OCI-LY3 (cell line): ENCODE data around the gene PDE4C.

Experiments used
- H2AFZ ChIP-seq: fragments of 200-600, 300-600 bp; shearing (Covaris generic); 2 replicates; pipeline ENCODE4 v1.6.0; 2014; ENCODE audit warnings: antibody characterized with exemption, low read depth, low read length
- H3K27ac ChIP-seq: fragments of 200-600, 300-600 bp; sonication (generic); 2 replicates; pipeline ENCODE4 v1.5.1; 2014; ENCODE audit warnings: mild to moderate bottlenecking, low read length, moderate library complexity, mixed read lengths
- H3K27me3 ChIP-seq: fragments of 200-600, 300-600 bp; sonication (generic); 2 replicates; pipeline ENCODE4 v1.6.1; 2014; ENCODE audit warnings: low read depth, low read length, mixed read lengths
- H3K36me3 ChIP-seq: fragments of 200-600, 300-600 bp; sonication (generic); replicated peaks from 2 replicates; pipeline ENCODE3; 2014; ENCODE audit warnings: low read depth, low read length, mixed read lengths
- H3K4me1 ChIP-seq: fragments of 300-600, 200-600 bp; sonication (generic); 2 replicates; pipeline ENCODE4 v1.6.1; 2014; ENCODE audit warnings: low read length, mixed read lengths
- H3K4me2 ChIP-seq: fragments of 200-600, 300-600 bp; sonication (generic); 2 replicates; pipeline ENCODE4 v1.6.1; 2014; ENCODE audit warnings: low read length, mixed read lengths
- H3K4me3 ChIP-seq: fragments of 300-600, 200-600 bp; sonication (generic); 2 replicates; pipeline ENCODE4 v1.5.1; 2014; ENCODE audit warnings: antibody characterized with exemption, mild to moderate bottlenecking, low read length, moderate library complexity
- H3K79me2 ChIP-seq: fragments of 300-600, 200-600 bp; shearing (Covaris generic); 2 replicates; pipeline ENCODE4 v1.6.1; 2014; ENCODE audit warnings: mild to moderate bottlenecking, low read length, mixed read lengths
- H3K9ac ChIP-seq: fragments of 300-600, 200-600 bp; shearing (Covaris generic); 2 replicates; pipeline ENCODE4 v1.6.0; 2014; ENCODE audit warnings: mild to moderate bottlenecking, low read length, moderate library complexity
- H3K9me3 ChIP-seq: fragments of 200-600, 300-600 bp; shearing (Covaris generic); 2 replicates; pipeline ENCODE4 v1.6.1; 2014; ENCODE audit warnings: low read length, mixed read lengths; ENCODE audit not compliant: insufficient read depth
- H4K20me1 ChIP-seq: fragments of 200-600, 300-600 bp; sonication (generic); 2 replicates; pipeline ENCODE4 v1.6.1; 2016; ENCODE audit warnings: low read length, mixed read lengths; ENCODE audit not compliant: insufficient read depth
- EZH2phosphoT487 ChIP-seq: fragments of 200-600 bp; shearing (Covaris generic); IDR thresholded peaks from 2 replicates; pipeline ENCODE4 v1.6.1; 2018; ENCODE audit warnings: antibody characterized with exemption, mixed run types, low read depth
- TF ChIP-seq, protein P1 (sequence below): fragments of 200-600, 300-600 bp; sonication (generic); IDR thresholded peaks from 2 replicates; pipeline ENCODE4 v1.5.1; 2014; ENCODE audit warnings: antibody characterized with exemption, low read length, low read depth

The PDE4C gene

DNA sequence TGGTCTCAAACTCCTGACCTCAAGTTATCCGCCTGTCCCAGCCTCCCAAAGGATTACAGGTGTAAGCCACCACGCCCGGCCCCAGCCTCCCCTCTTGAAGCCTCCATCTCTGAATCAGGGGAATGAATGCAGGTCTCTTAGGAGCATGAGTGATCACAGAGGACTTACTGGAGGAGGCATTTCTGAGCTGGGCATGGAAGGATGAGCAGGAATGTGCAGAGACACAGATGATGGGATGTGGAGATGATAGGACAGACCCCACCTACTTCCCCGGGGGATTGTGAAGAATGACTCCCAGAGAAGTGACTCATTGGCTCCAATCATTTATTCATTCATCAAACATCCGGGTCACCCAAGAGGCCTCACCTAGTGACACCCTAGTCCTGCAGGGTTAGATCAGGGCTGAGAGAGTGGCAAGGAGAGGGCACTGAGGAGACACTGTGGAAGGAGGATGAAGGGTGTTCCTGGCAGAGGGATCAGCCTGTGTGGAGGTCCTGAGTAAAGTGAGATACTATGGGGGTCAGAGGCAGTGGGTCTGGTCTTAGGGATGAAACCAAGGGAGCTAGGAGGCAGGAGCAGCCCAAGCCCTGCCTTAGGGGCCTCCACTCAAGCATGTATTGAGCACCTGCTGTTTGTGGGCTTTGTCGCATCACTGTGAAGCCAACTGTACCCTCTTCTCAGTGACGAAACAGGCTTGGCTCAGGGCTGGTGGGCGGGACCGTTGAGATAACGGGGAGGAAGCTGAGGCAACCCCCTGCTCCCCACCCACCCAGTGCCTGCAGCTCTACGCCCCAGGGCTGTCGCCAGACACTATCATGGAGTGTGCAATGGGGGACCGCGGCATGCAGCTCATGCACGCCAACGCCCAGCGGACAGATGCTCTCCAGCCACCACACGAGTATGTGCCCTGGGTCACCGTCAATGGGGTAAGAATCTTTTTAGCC is 49.6 kb downstream of the PDE4C start:
- Histone ChIP-seq H4K20me1 (peaks cover 24% of the 10 kb centered on the region), H3K9ac (no peak overlapping the region), H3K36me3 (peaks cover 51% of the 10 kb centered on the region), H3K79me2 (peaks cover 39% of the 10 kb centered on the region), H3K9me3 (no peaks in the 10 kb centered on the region), H3K27me3 (no peaks in the 10 kb centered on the region), H2AFZ (no peak overlapping the region), H3K27ac (no peak overlapping the region), H3K4me1 (peaks cover 31% of the 10 kb centered on the region), H3K4me3 (no peak overlapping the region), H3K4me2 (no peak overlapping the region)
- TF ChIP-seq, protein P1, sequence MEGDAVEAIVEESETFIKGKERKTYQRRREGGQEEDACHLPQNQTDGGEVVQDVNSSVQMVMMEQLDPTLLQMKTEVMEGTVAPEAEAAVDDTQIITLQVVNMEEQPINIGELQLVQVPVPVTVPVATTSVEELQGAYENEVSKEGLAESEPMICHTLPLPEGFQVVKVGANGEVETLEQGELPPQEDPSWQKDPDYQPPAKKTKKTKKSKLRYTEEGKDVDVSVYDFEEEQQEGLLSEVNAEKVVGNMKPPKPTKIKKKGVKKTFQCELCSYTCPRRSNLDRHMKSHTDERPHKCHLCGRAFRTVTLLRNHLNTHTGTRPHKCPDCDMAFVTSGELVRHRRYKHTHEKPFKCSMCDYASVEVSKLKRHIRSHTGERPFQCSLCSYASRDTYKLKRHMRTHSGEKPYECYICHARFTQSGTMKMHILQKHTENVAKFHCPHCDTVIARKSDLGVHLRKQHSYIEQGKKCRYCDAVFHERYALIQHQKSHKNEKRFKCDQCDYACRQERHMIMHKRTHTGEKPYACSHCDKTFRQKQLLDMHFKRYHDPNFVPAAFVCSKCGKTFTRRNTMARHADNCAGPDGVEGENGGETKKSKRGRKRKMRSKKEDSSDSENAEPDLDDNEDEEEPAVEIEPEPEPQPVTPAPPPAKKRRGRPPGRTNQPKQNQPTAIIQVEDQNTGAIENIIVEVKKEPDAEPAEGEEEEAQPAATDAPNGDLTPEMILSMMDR: no peak
- no peak for TF ChIP-seq EZH2phosphoT487

DNA sequence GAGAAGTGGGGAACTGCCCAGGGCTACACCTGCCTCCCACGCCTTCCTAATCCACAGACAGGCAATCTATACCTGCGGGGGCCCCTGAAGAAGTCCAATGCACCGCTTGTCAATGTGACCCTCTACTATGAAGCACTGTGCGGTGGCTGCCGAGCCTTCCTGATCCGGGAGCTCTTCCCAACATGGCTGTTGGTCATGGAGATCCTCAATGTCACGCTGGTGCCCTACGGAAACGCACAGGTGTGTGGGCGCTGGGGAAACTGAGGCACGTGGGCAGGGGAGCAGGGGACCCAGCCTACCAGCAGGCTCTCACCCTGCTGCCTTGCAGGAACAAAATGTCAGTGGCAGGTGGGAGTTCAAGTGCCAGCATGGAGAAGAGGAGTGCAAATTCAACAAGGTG is 51.3 kb downstream of the PDE4C start:
- Histone ChIP-seq H3K9ac (peak overlapping the region; percentile 88), H3K27ac (peak overlapping the region; percentile 96), H3K27me3 (no peaks in the 10 kb centered on the region), H2AFZ (no peak overlapping the region), H3K36me3 (peaks cover 56% of the 10 kb centered on the region), H4K20me1 (peaks cover 24% of the 10 kb centered on the region), H3K4me3 (peak overlapping the region; percentile 84), H3K79me2 (peaks cover 39% of the 10 kb centered on the region), H3K4me2 (peak overlapping the region; percentile 89), H3K4me1 (peaks cover 44% of the 10 kb centered on the region), H3K9me3 (no peaks in the 10 kb centered on the region)
- no peak for TF ChIP-seq EZH2phosphoT487
- TF ChIP-seq, protein P1: no peak
